GM12891 (cell line): ENCODE data around the gene EIF5A.

Experiments
- PAX5 ChIP-seq: IDR thresholded peaks from 2 replicates; pipeline ENCODE4 v1.6.1; 2011; ENCODE audit warnings: low read length, moderate library complexity, mild to moderate bottlenecking; ENCODE audit not compliant: insufficient read depth, severe bottlenecking
- POLR2A ChIP-seq: IDR thresholded peaks from 2 replicates; pipeline ENCODE4 v1.6.1; 2011; ENCODE audit warnings: low read depth, low read length, control low read depth
- POLR2AphosphoS5 ChIP-seq: IDR thresholded peaks from 2 replicates; pipeline ENCODE4 v1.6.1; 2011; ENCODE audit warnings: low read depth, low read length, control low read depth
- TAF1 ChIP-seq: IDR thresholded peaks from 2 replicates; pipeline ENCODE4 v1.6.1; 2011; ENCODE audit warnings: low read depth, low read length, control low read depth

GRCh38 chr17:7325031-7325528 is 17.7 kb downstream of the EIF5A start:
- TF ChIP-seq POLR2AphosphoS5 (no peak), POLR2A (no peak), TAF1 (no peak), PAX5 (no peak)
